ENCODE results near the gene ANKRD17. TPM values are rescaled to one million over a fixed set of nuclear protein-coding genes. Genes with fewer than 3 reads are reported as not detected.

The ANKRD17 gene
- total RNA-seq, 1 experiment from 2014 or later: 54.6 TPM

GRCh38 chr4:73247100-73247499 is 11.5 kb downstream of the ANKRD17 start:
- Mint-ChIP-seq H3K4me1 (ENCODE audit: low read depth, unreplicated experiment) (peaks cover 26% of the 10 kb centered on the region), H3K4me3 (ENCODE audit: low read depth, unreplicated experiment) (no peak overlapping the region), H3K36me3 (ENCODE audit: insufficient read depth, unreplicated experiment) (peaks cover 11% of the 10 kb centered on the region), H3K9me3 (ENCODE audit: low read depth, unreplicated experiment) (no peaks in the 10 kb centered on the region), H3K27ac (ENCODE audit: unreplicated experiment) (no peak overlapping the region), H3K27me3 (ENCODE audit: unreplicated experiment) (no peaks in the 10 kb centered on the region)
- DNase-seq: no peak
- intact Hi-C loops (cut with micrococcal nuclease; ENCODE audit: unreplicated experiment): no loop called here
- CTCF ChIA-PET: no interaction called here
- no TSS peak for BruUV-seq (replicated peaks)
- TF ChIP-seq, protein P1, sequence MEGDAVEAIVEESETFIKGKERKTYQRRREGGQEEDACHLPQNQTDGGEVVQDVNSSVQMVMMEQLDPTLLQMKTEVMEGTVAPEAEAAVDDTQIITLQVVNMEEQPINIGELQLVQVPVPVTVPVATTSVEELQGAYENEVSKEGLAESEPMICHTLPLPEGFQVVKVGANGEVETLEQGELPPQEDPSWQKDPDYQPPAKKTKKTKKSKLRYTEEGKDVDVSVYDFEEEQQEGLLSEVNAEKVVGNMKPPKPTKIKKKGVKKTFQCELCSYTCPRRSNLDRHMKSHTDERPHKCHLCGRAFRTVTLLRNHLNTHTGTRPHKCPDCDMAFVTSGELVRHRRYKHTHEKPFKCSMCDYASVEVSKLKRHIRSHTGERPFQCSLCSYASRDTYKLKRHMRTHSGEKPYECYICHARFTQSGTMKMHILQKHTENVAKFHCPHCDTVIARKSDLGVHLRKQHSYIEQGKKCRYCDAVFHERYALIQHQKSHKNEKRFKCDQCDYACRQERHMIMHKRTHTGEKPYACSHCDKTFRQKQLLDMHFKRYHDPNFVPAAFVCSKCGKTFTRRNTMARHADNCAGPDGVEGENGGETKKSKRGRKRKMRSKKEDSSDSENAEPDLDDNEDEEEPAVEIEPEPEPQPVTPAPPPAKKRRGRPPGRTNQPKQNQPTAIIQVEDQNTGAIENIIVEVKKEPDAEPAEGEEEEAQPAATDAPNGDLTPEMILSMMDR (IDR thresholded peaks at IDR 0.05; ENCODE audit: unreplicated experiment): no peak

DNA sequence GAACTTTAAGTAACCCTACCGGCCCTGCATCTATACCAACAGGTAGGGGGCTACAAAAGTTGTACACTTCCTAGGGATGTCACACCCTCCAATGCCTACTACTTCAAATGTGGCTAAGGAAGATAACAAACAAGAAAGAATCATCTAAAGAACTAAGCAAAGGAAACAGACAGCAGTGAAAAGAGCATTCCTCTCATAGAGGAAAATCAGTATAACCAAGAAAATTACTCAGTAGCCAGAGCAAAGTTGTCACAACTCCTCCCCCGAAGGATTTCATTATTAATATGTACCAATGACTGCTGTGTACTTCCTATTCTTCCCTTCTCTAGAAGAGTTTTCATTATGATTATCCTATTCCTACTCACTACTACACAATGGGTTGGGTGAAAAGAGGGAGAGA is 12.6 kb downstream of the ANKRD17 start:
- TF ChIP-seq, protein P1 (IDR thresholded peaks at IDR 0.05; ENCODE audit: unreplicated experiment): no peak
- DNase-seq: no peak
- H3K4me1 Mint-ChIP-seq (ENCODE audit: low read depth, unreplicated experiment): peaks cover 26% of the 10 kb centered on the region
- intact Hi-C loops (cut with micrococcal nuclease; ENCODE audit: unreplicated experiment): no loop called here
- no peak overlapping the region for H3K4me3 Mint-ChIP-seq (ENCODE audit: low read depth, unreplicated experiment)
- H3K36me3 Mint-ChIP-seq (ENCODE audit: insufficient read depth, unreplicated experiment): peaks cover 11% of the 10 kb centered on the region
- H3K27me3 Mint-ChIP-seq (ENCODE audit: unreplicated experiment): no peaks in the 10 kb centered on the region
- CTCF ChIA-PET: no interaction called here
- H3K9me3 Mint-ChIP-seq (ENCODE audit: low read depth, unreplicated experiment): no peaks in the 10 kb centered on the region
- no peak overlapping the region for H3K27ac Mint-ChIP-seq (ENCODE audit: unreplicated experiment)
- BruUV-seq (replicated peaks): no TSS peak

DNA sequence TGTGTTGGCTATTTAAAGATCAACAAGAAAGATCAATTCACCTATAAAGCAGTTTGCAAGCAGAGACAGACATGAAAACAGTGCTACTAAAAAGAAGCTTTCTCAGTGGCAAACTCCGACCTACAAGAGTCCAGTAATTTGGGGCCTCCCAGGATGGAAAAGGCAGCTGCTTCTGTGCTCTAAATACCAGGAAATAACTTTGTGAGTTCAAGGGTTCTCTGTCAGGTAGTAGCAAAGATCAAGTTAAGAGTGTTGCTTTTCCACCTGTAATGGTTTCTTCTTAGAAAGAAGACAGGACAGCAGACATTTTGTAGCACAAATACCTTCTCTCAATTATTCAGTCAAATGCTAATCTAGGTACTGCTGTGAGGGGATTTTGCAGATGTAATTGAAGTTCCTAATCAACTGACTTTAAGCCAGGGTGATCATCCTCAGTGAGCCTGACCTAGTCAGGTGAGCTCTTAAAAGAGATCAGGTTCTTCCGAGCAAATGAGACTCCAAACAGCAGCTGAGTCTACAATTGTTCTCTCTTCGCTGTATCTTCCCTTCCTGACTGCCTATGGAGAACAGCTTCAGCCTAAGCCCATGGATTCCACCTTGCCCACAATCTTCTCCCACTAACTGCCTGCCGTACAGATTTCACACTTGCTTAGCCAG is 13.5 kb downstream of the ANKRD17 start:
- Mint-ChIP-seq H3K9me3 (ENCODE audit: low read depth, unreplicated experiment) (no peaks in the 10 kb centered on the region), H3K4me3 (ENCODE audit: low read depth, unreplicated experiment) (no peak overlapping the region), H3K27me3 (ENCODE audit: unreplicated experiment) (no peaks in the 10 kb centered on the region), H3K27ac (ENCODE audit: unreplicated experiment) (no peak overlapping the region), H3K4me1 (ENCODE audit: low read depth, unreplicated experiment) (peaks cover 26% of the 10 kb centered on the region), H3K36me3 (ENCODE audit: insufficient read depth, unreplicated experiment) (peaks cover 3% of the 10 kb centered on the region)
- no peak for DNase-seq
- BruUV-seq (replicated peaks): no TSS peak
- CTCF ChIA-PET: no interaction called here
- TF ChIP-seq, protein P1 (IDR thresholded peaks at IDR 0.05; ENCODE audit: unreplicated experiment): no peak
- intact Hi-C loops (cut with micrococcal nuclease; ENCODE audit: unreplicated experiment): no loop called here

GRCh38 chr4:73237044-73237443 is 21.6 kb downstream of the ANKRD17 start:
- DNase-seq: no peak
- BruUV-seq (replicated peaks): no TSS peak
- intact Hi-C loops (cut with micrococcal nuclease; ENCODE audit: unreplicated experiment): no loop called here
- CTCF ChIA-PET: no interaction called here
- H3K4me1 Mint-ChIP-seq (ENCODE audit: low read depth, unreplicated experiment): no peaks in the 10 kb centered on the region
- no peaks in the 10 kb centered on the region for H3K27me3 Mint-ChIP-seq (ENCODE audit: unreplicated experiment)
- H3K27ac Mint-ChIP-seq (ENCODE audit: unreplicated experiment): no peak overlapping the region
- no peaks in the 10 kb centered on the region for H3K9me3 Mint-ChIP-seq (ENCODE audit: low read depth, unreplicated experiment)
- TF ChIP-seq, protein P1 (IDR thresholded peaks at IDR 0.05; ENCODE audit: unreplicated experiment): no peak
- no peak overlapping the region for H3K4me3 Mint-ChIP-seq (ENCODE audit: low read depth, unreplicated experiment)
- peaks cover 8% of the 10 kb centered on the region for H3K36me3 Mint-ChIP-seq (ENCODE audit: insufficient read depth, unreplicated experiment)
